ENCODE data around the gene HDGFL2.

The HDGFL2 gene

GRCh38 chr19:4528843-4529242, 56.7 kb downstream of the HDGFL2 start:
- TF ChIP-seq, protein P1, sequence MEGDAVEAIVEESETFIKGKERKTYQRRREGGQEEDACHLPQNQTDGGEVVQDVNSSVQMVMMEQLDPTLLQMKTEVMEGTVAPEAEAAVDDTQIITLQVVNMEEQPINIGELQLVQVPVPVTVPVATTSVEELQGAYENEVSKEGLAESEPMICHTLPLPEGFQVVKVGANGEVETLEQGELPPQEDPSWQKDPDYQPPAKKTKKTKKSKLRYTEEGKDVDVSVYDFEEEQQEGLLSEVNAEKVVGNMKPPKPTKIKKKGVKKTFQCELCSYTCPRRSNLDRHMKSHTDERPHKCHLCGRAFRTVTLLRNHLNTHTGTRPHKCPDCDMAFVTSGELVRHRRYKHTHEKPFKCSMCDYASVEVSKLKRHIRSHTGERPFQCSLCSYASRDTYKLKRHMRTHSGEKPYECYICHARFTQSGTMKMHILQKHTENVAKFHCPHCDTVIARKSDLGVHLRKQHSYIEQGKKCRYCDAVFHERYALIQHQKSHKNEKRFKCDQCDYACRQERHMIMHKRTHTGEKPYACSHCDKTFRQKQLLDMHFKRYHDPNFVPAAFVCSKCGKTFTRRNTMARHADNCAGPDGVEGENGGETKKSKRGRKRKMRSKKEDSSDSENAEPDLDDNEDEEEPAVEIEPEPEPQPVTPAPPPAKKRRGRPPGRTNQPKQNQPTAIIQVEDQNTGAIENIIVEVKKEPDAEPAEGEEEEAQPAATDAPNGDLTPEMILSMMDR (conservative IDR thresholded peaks at IDR 0.05; ENCODE audit: low read depth, low read length) = no peak
- no peak overlapping the region for H3K4me3 ChIP-seq (ENCODE audit: low read depth, low read length)
- DNase-seq (ENCODE audit: low read depth) = no peak

DNA sequence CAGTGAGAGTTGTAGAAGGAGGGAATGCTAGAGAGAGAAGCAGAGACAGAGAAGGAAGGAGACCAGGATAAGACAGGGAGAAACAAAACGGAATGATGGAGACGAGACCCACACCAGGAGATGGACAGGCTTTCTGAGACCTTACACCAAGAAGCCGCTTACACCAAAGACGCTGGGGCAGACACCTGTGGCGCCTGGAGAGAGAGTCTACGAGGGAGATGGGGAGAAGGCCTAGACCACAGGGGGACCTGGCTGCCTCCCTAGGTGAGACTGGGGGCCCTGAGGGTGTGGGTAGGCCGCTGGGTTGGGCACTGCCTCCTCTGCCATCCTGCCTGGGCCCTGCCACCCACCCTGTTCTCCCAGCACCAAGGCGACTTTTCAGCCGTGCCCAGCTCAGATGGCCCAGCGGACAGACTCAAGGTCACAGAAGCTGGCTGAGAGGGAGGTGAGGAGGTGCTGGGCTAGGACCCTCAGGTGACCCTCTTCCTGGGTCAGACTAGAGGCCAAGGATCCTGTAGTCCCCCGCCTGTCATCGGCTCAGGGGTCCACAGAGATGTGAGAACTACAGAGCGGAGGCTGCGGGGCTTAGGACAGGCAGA, 57.9 kb downstream of the HDGFL2 start:
- no peak overlapping the region for H3K4me3 ChIP-seq (ENCODE audit: low read depth, low read length)
- DNase-seq (ENCODE audit: low read depth) = no peak
- TF ChIP-seq, protein P1 (conservative IDR thresholded peaks at IDR 0.05; ENCODE audit: low read depth, low read length) = no peak

DNA sequence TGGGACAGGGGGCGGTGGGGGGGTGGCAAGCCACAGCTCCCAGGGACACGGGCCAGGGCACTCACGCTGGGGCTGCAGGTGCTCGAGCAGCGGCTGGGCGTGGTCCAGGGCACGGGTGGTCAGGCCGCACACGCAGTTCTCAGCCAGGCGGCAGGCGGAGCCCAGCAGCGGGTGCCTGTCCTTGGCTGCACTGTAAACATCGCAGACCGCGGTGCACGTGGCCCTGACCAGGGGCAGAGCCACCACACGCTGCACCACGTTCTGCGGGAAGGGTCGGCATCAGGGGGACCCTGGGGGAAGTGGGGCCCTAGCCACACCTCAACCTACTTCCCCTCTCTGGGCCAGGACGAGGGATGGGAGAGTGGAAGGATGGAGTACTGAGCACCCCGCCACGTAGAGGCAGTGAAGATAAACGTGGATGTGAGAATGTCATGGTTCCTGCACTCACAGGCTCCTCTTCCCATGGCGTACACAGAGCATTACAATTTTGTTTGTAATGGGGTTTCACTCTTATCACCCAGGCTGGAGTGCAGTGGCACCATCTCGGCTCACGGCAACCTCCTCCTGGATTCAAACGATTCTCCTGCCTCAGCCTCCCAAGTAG, 59.6 kb downstream of the HDGFL2 start:
- no peak for DNase-seq (ENCODE audit: low read depth)
- TF ChIP-seq, protein P1 (conservative IDR thresholded peaks at IDR 0.05; ENCODE audit: low read depth, low read length) = no peak
- no peak overlapping the region for H3K4me3 ChIP-seq (ENCODE audit: low read depth, low read length)

DNA sequence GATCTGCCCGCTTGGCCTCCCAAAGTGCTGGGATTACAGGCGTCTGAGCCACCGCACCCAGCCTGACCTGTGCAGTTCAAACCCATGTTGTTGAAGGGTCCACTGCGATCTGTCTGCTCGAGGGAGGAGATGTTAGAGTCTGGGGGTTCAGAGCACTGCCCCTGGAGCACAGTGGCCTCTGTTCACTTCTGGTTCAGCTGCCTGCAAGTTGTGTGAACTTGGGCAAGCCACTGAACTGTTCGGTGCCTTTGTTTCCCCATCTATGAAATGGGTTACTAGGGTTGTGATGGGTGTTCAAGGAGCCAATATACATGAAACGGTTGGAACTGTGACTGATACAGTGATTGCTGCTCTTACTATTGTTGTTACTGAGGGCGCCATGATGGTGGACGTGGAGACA, 61.2 kb downstream of the HDGFL2 start:
- TF ChIP-seq, protein P1 (conservative IDR thresholded peaks at IDR 0.05; ENCODE audit: low read depth, low read length) = no peak
- DNase-seq (ENCODE audit: low read depth) = no peak
- no peak overlapping the region for H3K4me3 ChIP-seq (ENCODE audit: low read depth, low read length)

GRCh38 chr19:4533835-4534424, 61.8 kb downstream of the HDGFL2 start:
- H3K4me3 ChIP-seq (ENCODE audit: low read depth, low read length) = no peak overlapping the region
- DNase-seq (ENCODE audit: low read depth) = no peak
- TF ChIP-seq, protein P1 (conservative IDR thresholded peaks at IDR 0.05; ENCODE audit: low read depth, low read length) = no peak

DNA sequence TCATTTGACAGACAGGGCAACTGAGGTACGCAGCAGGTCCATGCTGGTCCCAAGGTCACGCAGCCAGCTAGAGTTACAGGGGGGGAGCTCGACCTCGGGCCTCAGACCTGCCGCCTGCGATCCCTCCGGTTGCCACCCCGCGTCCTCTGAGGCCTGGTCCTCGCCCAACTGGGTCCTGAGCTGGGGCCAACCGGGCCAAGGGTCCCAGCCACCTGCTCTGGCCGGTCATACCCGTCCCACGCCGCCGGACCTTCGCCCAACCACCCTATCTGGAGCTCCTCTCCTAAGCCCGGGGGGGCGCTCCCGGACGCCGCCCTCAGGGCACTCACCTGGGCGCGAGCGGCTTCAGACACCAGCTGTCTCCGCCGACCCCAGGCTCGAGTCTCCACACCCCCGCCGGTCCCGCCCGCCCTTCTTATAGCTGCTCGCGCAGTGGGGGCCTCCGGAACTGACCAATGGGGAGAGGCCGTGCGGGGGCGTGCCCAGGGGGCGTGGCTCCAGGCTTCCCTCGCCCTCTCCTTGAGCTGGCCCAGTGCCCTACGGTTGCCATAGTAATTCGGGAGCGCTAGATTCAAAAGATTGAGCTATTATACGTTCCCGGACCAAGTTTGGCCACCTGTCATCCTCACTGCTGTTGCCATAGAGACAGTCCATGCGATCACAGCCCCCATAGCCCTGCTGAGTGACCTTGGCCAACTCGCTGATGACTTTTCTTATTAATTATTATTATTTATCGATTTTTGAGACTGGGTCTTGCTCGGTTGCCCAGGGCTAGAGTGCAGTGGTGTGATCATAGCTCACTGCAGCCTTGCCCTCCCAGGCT, 63.0 kb downstream of the HDGFL2 start, which contains the start of gene PLIN5:
TSS of gene PLIN5 (minus strand) at position 389 of the 823 bp plus-strand sequence. CDS start 1,150 bp downstream, outside the sequence.
- peak within 1 kb of the TSS; percentile 18 for H3K4me3 ChIP-seq (ENCODE audit: low read depth, low read length)
- DNase-seq (ENCODE audit: low read depth) = peak; percentile 65
- TF ChIP-seq, protein P1 (conservative IDR thresholded peaks at IDR 0.05; ENCODE audit: low read depth, low read length) = no peak
